Measurements from ENCODE around the gene AMELY.
"Not testable (repeated sequence)": the region's sequence is repeated elsewhere in the genome, so short reads cannot be mapped to it uniquely, and the experiment has no call there.

AMELY gene

DNA sequence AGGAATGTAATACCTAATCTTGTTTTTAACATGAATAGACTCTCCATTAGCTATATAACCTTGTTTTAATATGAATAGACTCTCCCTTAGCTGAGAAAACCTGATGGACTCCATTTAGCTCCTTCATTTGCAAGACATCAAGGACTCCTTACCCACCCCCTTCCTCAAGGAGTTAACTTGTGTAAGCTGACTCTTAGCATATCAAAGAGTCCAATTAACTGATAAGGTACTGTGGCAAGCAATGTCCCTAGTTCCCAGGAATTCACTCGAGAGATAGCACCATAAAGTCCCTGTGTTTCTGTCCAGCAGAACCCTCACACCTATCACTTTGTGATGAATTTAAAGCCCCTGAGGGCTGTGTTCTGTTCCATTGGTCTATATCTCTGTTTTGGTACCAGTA is 16.3 kb downstream of the AMELY start:
- TF ChIP-seq ZFX (IDR thresholded peaks at IDR 0.05), result no peak
- TF ChIP-seq, protein P1, sequence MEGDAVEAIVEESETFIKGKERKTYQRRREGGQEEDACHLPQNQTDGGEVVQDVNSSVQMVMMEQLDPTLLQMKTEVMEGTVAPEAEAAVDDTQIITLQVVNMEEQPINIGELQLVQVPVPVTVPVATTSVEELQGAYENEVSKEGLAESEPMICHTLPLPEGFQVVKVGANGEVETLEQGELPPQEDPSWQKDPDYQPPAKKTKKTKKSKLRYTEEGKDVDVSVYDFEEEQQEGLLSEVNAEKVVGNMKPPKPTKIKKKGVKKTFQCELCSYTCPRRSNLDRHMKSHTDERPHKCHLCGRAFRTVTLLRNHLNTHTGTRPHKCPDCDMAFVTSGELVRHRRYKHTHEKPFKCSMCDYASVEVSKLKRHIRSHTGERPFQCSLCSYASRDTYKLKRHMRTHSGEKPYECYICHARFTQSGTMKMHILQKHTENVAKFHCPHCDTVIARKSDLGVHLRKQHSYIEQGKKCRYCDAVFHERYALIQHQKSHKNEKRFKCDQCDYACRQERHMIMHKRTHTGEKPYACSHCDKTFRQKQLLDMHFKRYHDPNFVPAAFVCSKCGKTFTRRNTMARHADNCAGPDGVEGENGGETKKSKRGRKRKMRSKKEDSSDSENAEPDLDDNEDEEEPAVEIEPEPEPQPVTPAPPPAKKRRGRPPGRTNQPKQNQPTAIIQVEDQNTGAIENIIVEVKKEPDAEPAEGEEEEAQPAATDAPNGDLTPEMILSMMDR (conservative IDR thresholded peaks at IDR 0.05), result no peak
- H3K27ac ChIP-seq, result no peak overlapping the region

DNA sequence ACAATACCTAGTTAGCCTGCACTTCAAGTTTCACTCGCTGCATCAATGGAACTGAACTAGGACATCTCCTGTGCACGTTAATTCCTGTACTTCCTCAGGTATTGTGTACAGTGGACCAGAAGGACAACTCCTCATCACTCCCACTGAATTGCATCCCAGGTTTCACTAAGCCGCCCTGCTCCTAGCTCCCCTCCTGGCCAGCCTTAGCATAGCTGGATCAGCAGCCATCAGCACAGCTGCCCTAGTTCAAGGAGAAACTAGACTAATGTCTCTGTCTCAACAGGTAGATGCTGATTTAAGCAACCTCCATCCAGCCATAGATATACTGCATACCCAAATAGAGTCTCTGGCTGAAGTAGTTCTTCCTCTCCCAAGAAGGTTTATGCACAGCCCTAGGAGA is 17.1 kb downstream of the AMELY start:
- no peak for TF ChIP-seq ZFX (IDR thresholded peaks at IDR 0.05)
- TF ChIP-seq, protein P1 (conservative IDR thresholded peaks at IDR 0.05), result no peak
- no peak overlapping the region for H3K27ac ChIP-seq

DNA sequence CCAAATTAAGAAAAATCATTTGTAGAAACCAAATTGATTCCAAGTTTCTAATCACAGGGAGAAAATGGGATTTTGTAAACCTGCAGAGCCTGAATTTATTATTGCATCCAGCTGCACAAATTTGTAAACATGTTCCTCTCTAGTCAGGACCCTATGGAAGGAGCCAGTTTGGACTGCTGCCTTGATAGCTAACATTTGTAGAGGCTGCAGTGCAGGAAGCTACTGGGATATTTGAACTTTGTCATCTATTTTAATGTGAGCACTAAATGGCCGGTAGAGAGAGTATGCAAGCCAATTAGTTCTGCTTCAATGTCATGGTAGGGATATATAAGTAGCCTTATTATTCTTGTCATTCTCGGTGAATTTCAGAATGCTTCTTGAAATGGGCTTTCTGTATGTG is 62.2 kb downstream of the AMELY start:
- H3K27ac ChIP-seq, result no peak overlapping the region
- no peak for TF ChIP-seq ZFX (IDR thresholded peaks at IDR 0.05)
- TF ChIP-seq, protein P1 (conservative IDR thresholded peaks at IDR 0.05), result no peak

DNA sequence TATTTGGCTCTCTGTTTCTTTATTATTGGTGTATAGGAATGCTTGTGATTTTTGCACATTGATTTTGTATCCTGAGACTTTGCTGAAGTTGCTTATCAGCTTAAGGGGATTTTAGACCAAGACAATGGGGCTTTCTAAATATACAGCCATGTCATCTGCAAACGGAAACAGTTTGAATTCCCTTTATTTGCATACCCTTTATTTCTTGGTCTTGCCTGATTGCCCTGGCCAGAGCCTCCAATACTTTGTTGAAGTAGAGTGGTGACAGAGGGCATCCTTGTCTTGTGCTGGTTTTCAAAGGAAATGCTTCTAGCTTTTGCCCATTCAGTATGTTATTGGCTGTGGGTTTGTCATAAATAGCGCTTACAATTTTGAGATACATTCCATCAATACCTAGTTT is 68.9 kb downstream of the AMELY start:
- not testable (repeated sequence) for H3K27ac ChIP-seq

Measured in C4-2B (cell line).